Measurements from ENCODE around the gene TRIM15.

TRIM15 gene

DNA sequence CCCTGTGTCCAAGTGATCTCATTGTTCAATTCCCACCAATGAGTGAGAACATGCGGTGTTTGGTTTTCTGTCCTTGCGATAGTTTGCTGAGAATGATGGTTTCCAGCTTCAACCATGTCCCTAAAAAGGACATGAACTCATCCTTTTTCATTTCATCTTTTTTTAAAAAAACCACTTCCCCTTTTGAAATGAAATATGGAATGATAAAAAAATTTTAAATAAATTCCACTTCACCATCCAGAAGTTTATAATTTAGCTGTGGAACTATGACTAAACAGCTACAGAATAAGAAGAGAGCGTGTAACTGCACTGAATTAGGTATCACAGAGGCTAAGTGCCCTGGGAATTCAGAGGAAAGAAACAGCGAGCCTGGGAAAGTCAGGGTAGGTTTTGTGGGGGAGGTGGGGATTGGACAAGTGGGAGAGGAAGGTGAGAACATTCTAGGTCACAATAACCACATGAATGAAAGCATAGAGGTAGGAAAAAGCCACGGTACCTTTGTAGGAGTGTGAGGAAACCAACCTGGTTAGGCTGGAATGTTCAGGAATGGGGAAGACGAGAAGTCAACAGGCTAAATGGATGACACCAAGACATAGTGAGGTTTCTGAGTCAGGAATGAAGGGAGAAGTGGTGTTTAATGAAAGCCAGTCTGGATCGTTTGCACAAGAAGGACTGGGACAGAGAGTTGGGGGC lies 13.3 kb upstream of the TRIM15 start:
- H3K4me3 ChIP-seq (ENCODE audit: low read depth, low read length) = no peak overlapping the region
- no peak for DNase-seq (ENCODE audit: low read depth)
- no peak for TF ChIP-seq POLR2A (IDR thresholded peaks at IDR 0.05; ENCODE audit: extremely low read depth, insufficient read length)
- TF ChIP-seq, protein P1, sequence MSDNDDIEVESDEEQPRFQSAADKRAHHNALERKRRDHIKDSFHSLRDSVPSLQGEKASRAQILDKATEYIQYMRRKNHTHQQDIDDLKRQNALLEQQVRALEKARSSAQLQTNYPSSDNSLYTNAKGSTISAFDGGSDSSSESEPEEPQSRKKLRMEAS (IDR thresholded peaks at IDR 0.05; ENCODE audit: low read depth, low read length) = no peak
- TF ChIP-seq, protein P2, sequence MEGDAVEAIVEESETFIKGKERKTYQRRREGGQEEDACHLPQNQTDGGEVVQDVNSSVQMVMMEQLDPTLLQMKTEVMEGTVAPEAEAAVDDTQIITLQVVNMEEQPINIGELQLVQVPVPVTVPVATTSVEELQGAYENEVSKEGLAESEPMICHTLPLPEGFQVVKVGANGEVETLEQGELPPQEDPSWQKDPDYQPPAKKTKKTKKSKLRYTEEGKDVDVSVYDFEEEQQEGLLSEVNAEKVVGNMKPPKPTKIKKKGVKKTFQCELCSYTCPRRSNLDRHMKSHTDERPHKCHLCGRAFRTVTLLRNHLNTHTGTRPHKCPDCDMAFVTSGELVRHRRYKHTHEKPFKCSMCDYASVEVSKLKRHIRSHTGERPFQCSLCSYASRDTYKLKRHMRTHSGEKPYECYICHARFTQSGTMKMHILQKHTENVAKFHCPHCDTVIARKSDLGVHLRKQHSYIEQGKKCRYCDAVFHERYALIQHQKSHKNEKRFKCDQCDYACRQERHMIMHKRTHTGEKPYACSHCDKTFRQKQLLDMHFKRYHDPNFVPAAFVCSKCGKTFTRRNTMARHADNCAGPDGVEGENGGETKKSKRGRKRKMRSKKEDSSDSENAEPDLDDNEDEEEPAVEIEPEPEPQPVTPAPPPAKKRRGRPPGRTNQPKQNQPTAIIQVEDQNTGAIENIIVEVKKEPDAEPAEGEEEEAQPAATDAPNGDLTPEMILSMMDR (IDR thresholded peaks at IDR 0.05; ENCODE audit: low read depth, low read length) = no peak
- TF ChIP-seq MYC (IDR thresholded peaks at IDR 0.05; ENCODE audit: low read depth, low read length) = no peak

DNA sequence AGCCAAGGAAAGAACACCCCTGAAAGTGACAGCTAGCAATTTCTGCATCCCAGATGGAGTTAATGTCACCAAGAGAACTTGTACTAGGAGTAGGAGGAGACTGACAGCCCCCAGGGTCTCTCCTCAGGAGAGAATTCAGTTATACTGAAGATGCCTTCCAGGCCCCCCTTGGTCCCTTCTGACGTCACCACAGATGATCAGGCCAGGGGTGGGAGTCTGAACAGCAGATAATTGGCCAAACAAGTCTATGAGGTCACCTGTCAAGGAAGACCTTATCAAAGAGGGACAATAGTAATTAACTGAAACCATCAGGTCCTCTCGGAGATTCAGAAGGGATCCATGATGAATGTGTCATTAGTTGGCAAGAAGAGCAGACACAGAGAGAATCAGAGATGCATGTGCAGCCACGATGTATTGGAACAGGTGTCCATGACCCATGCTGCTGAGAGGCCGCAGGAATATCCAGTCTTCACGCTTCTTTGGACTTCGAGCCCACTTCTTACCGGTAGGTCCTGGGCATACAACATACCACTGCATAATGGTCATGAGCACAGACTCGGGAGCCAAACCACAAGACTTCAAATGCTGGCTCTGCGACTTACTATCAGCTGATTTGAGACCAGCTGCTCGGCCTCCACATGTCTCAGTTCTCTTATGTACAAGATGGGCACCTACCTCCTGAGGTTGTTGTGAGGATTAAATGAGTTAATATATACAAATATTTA lies 12.5 kb upstream of the TRIM15 start:
- no peak overlapping the region for H3K4me3 ChIP-seq (ENCODE audit: low read depth, low read length)
- no peak for DNase-seq (ENCODE audit: low read depth)
- TF ChIP-seq, protein P1 (IDR thresholded peaks at IDR 0.05; ENCODE audit: low read depth, low read length) = no peak

DNA sequence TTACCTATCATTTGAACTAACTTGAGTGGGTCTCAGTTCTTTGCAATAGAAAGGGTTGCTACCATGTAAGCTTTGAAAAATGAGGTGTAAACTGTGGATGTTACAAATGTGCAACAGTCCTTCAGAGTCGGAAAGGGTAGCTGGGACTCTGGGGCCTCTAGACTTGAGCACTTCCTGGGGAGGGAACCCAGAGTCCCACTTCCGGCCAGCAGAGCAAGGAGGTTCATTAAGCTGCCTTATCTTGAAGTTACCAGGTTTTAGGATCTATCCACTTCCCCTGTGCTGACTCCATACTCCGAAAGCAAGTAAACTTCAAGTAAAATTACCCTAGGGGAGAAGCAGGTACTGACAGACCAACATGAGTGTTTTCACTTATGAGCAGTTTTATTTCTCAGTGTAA lies 11.8 kb upstream of the TRIM15 start:
- DNase-seq (ENCODE audit: low read depth) = peak; percentile 40
- H3K4me3 ChIP-seq (ENCODE audit: low read depth, low read length) = no peak overlapping the region
- TF ChIP-seq, protein P1 (IDR thresholded peaks at IDR 0.05; ENCODE audit: low read depth, low read length) = no peak
- TF ChIP-seq MYC (IDR thresholded peaks at IDR 0.05; ENCODE audit: low read depth, low read length) = no peak
- no peak for TF ChIP-seq POLR2A (IDR thresholded peaks at IDR 0.05; ENCODE audit: extremely low read depth, insufficient read length)
- TF ChIP-seq, protein P2 (IDR thresholded peaks at IDR 0.05; ENCODE audit: low read depth, low read length) = no peak

DNA sequence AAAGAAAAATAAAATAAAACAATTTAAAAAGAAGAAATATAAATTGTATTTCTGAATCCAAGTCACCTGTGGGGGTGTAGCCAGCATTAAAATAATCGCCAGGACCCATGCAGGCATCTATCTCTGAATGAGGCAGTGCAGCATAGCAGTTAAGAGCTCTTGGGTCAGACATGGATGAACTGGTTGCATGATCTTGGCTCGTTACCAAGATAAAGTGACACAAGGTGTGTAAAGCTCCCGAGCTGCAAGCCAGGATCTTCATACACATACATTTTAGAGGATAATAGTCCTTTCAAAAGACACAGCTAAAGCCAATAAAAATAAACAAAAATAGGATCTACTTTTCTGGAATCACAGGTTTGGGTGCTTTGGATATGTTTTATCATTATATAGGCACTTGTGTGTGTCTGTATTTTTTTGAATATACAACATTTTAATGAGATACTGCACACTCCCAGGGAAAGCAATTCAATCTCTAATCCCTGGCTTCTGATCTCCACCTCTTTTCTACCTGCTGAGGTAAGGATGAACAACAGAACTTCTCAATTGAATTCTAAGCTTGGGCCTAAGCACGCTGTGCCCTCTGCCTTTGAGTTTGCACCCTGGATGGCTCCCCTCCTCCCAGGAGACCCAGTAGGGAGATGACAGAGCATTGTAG lies 11.2 kb upstream of the TRIM15 start:
- no peak overlapping the region for H3K4me3 ChIP-seq (ENCODE audit: low read depth, low read length)
- TF ChIP-seq MYC (IDR thresholded peaks at IDR 0.05; ENCODE audit: low read depth, low read length) (no peak), POLR2A (IDR thresholded peaks at IDR 0.05; ENCODE audit: extremely low read depth, insufficient read length) (no peak)
- TF ChIP-seq, protein P1 (IDR thresholded peaks at IDR 0.05; ENCODE audit: low read depth, low read length) = no peak
- TF ChIP-seq, protein P2 (IDR thresholded peaks at IDR 0.05; ENCODE audit: low read depth, low read length) = no peak
- DNase-seq (ENCODE audit: low read depth) = no peak

DNA sequence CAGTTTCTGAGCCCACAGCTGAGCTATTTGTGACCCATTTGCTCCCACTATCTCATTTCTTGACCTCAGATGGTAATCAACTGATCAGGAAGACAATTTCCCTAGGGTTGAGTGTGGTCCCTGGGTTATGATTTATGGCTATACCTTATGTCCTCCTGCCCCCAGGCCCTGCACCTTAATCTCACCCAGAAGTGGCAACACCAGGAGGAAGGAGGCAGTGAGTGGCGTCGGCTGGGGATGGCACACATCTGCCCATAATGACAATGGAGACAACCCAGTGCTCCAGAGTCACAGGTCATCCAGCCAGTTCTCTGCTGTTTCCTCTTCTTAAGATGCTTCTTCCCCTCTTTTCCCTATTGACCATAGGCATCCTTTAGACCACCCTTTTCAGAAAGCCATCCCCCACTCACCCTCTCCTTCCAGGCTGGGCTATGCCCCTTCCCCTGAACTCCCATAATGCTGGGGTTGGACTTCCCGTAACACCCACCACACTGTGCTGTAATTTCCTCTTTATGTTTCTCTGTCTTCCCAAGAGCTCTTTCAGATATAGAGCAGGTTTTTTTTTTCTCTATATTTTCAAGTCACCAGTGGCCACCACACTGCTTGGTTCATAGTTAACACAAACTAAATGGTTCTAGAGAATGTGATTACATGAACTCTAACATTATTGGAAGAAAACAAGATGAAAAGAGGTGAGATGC lies 10.3 kb upstream of the TRIM15 start:
- H3K4me3 ChIP-seq (ENCODE audit: low read depth, low read length) = no peak overlapping the region
- TF ChIP-seq, protein P2 (IDR thresholded peaks at IDR 0.05; ENCODE audit: low read depth, low read length) = no peak
- TF ChIP-seq MYC (IDR thresholded peaks at IDR 0.05; ENCODE audit: low read depth, low read length) (no peak), POLR2A (IDR thresholded peaks at IDR 0.05; ENCODE audit: extremely low read depth, insufficient read length) (no peak)
- TF ChIP-seq, protein P1 (IDR thresholded peaks at IDR 0.05; ENCODE audit: low read depth, low read length) = no peak
- DNase-seq (ENCODE audit: low read depth) = no peak

Measured in NB4 (cell line).